ENCODE measurements around the gene FAM20A. TPM values are rescaled to one million over a fixed set of nuclear protein-coding genes. Genes with fewer than 3 reads are reported as not detected.

The FAM20A gene
- 0.14 and 3.6 TPM in 2 replicates for total RNA-seq

DNA sequence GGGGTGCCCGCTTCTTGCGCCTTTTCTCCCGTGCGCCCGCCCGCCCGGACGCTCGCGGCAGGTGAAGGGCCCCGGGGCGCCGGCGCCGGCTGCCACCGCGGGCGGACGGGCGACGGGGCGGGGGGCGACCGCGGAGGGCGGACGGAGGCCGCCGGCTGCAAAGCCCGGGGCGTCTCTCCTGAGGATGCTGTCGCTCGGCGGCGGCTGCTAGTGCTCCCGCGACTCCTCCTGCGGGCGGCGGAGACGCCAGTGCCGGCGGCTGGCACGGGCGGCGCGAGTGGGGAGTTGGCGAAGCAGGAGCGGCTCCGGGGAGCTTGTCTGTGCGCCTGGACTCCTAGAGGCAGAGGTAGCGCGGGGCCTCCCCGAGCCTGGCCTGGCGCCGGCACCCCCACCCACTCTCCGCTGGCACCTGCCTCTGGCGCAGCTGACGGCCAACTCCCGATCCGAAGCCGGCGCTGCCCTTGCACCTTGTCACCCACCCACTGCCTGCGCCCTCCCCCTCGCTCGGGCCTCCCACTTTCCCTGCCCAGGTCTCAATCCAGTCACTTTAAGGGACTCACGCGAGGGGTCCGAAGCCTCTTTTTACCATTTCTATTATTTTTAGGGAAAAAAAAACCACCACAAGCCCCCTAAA lies at the start of gene FAM20A:
Gene FAM20A (minus strand): TSS at position 437 of the 634 bp plus-strand sequence. CDS start 701 bp downstream, outside the sequence.

GRCh38 chr17:68512247-68512959 lies 88.8 kb downstream of the FAM20A start, which contains the start of gene PRKAR1A:
Gene PRKAR1A, plus strand, starts transcription at chr17:68512430. Its CDS starts 2,970 bp downstream, at chr17:68515400.

Other genes starting within 250 kb of the FAM20A start
- gene WIPI1, start 143.9 kb downstream of the FAM20A start, total RNA-seq, result 161 and 181 TPM in 2 replicates
- 309 and 311 TPM in 2 replicates for gene PRKAR1A, start 88.9 kb downstream of the FAM20A start, total RNA-seq

Data from smooth muscle cell of the umbilical artery (primary cell).